SK-N-SH treated with all-trans-retinoic acid at 6 μM for 48 hours (cell line): Measurements from ENCODE around the gene NEURL1B.

Experiments
- ATAC-seq: fragments of 200-7000 bp; cut with Tn5 transposase; 3 replicates; pipeline ENCODE4 v1.9.1; 2020; ENCODE audit warnings: mild to moderate bottlenecking, moderate library complexity
- ARNTL ChIP-seq: fragments of 450-650 bp; formaldehyde crosslinking; IDR thresholded peaks from 2 replicates; pipeline ENCODE4 v1.5.0; 2020; ENCODE audit warnings: low read depth, mild to moderate bottlenecking, moderate library complexity, borderline replicate concordance
- BACH2 ChIP-seq: fragments of 250-450 bp; sonication (Bioruptor Pico); IDR thresholded peaks from 2 replicates; pipeline ENCODE4 v1.9.0; 2021; ENCODE audit warnings: mild to moderate bottlenecking, borderline replicate concordance
- CSDC2 ChIP-seq: fragments of 250-450 bp; sonication (Bioruptor Pico); IDR thresholded peaks from 2 replicates; pipeline ENCODE4 v1.5.0; 2020; ENCODE audit warnings: mild to moderate bottlenecking, moderate library complexity
- ESRRG ChIP-seq: fragments of 250-450 bp; sonication (Bioruptor Pico); IDR thresholded peaks from 2 replicates; pipeline ENCODE4 v1.6.1; 2021; ENCODE audit warnings: mild to moderate bottlenecking
- OSR1 ChIP-seq: fragments of 250-450 bp; sonication (Bioruptor Pico); IDR thresholded peaks from 2 replicates; pipeline ENCODE4 v1.8.0; 2022; ENCODE audit warnings: moderate library complexity, mild to moderate bottlenecking, inconsistent platforms
- PPARA ChIP-seq: fragments of 250-450 bp; sonication (Bioruptor Pico); IDR thresholded peaks from 2 replicates; pipeline ENCODE4 v1.5.0; 2020; ENCODE audit warnings: mild to moderate bottlenecking, borderline replicate concordance
- RARB ChIP-seq: fragments of 250-450 bp; sonication (Bioruptor Pico); IDR thresholded peaks from 2 replicates; pipeline ENCODE4 v1.8.0; 2021; ENCODE audit warnings: mild to moderate bottlenecking, moderate library complexity
- TCF4 ChIP-seq: fragments of 250-450 bp; sonication (Bioruptor Pico); IDR thresholded peaks from 2 replicates; pipeline ENCODE4 v1.8.0; 2021; ENCODE audit warnings: mild to moderate bottlenecking, moderate library complexity, borderline replicate concordance
- ZFP3 ChIP-seq: fragments of 250-450 bp; sonication (Bioruptor Pico); IDR thresholded peaks from 2 replicates; pipeline ENCODE4 v1.5.0; 2020; ENCODE audit warnings: mild to moderate bottlenecking, moderate library complexity
- ZFP30 ChIP-seq: fragments of 450-650 bp; formaldehyde crosslinking; IDR thresholded peaks from 2 replicates; pipeline ENCODE4 v1.5.0; 2022; ENCODE audit warnings: mild to moderate bottlenecking, moderate library complexity
- ZNF565 ChIP-seq: fragments of 450-650 bp; formaldehyde crosslinking; conservative IDR thresholded peaks from 2 replicates; pipeline ENCODE4 v1.5.0; 2020; ENCODE audit warnings: low read depth, mild to moderate bottlenecking, moderate library complexity
- ZNF70 ChIP-seq: fragments of 450-650 bp; formaldehyde crosslinking; IDR thresholded peaks from 2 replicates; pipeline ENCODE4 v1.5.0; 2020; ENCODE audit warnings: mild to moderate bottlenecking, moderate library complexity
- TF ChIP-seq, protein P1 (sequence below): fragments of 250-450 bp; sonication (Bioruptor Pico); IDR thresholded peaks from 2 replicates; pipeline ENCODE4 v1.5.1; 2021; ENCODE audit warnings: mild to moderate bottlenecking, moderate library complexity
- TF ChIP-seq, protein P2 (sequence below): fragments of 250-450 bp; sonication (Bioruptor Pico); IDR thresholded peaks from 2 replicates; pipeline ENCODE4 v1.5.1; 2020; ENCODE audit warnings: low read depth, mild to moderate bottlenecking, moderate library complexity
- TF ChIP-seq, protein P3 (sequence below): fragments of 250-450 bp; sonication (Bioruptor Pico); IDR thresholded peaks from 2 replicates; pipeline ENCODE4 v1.8.0; 2020; ENCODE audit warnings: mild to moderate bottlenecking, moderate library complexity, borderline replicate concordance
- TF ChIP-seq, protein P4 (sequence below): fragments of 250-450 bp; sonication (Bioruptor Pico); IDR thresholded peaks from 2 replicates; pipeline ENCODE4 v1.5.0; 2020; ENCODE audit warnings: mild to moderate bottlenecking, moderate library complexity

The NEURL1B gene

DNA sequence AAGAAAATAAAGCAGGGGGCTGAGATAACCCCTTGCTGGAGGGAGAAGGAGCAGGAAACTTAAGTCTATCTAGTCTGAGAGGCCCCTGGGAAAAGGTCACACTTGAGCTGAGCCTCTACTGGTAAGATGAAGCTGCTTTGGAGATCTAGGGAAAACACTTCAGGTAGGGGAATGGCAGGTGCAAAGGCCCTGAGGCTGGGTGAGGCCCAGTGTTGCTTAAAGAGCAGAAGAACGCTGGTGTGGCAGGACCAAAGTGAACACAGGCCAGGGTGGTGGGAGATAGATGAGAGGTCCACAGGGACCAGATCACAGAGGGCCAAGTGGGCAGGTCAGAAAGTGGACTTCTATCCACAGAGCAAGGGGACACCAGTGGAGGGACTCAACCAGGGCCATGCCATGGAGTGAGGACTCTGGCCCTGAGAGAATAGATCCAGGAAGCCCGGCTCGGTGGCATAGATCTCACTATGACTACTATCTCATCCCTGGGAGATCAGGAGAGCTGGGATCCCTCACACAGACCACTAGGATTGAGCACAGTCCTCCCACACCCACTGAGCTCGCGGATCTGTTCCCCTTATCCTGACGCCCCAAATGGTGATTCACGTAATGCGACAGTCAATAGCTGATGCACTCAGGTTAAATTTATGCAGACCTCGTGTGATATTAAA, 17.6 kb upstream of the NEURL1B start:
- no peak for ATAC-seq
- TF ChIP-seq CSDC2 (CRISPR knock-in tag), result no peak
- TF ChIP-seq, protein P1, sequence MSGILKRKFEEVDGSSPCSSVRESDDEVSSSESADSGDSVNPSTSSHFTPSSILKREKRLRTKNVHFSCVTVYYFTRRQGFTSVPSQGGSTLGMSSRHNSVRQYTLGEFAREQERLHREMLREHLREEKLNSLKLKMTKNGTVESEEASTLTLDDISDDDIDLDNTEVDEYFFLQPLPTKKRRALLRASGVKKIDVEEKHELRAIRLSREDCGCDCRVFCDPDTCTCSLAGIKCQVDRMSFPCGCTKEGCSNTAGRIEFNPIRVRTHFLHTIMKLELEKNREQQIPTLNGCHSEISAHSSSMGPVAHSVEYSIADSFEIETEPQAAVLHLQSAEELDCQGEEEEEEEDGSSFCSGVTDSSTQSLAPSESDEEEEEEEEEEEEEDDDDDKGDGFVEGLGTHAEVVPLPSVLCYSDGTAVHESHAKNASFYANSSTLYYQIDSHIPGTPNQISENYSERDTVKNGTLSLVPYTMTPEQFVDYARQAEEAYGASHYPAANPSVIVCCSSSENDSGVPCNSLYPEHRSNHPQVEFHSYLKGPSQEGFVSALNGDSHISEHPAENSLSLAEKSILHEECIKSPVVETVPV (CRISPR knock-in tag), result no peak
- TF ChIP-seq, protein P2, sequence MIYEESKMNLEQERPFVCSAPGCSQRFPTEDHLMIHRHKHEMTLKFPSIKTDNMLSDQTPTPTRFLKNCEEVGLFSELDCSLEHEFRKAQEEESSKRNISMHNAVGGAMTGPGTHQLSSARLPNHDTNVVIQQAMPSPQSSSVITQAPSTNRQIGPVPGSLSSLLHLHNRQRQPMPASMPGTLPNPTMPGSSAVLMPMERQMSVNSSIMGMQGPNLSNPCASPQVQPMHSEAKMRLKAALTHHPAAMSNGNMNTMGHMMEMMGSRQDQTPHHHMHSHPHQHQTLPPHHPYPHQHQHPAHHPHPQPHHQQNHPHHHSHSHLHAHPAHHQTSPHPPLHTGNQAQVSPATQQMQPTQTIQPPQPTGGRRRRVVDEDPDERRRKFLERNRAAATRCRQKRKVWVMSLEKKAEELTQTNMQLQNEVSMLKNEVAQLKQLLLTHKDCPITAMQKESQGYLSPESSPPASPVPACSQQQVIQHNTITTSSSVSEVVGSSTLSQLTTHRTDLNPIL (CRISPR knock-in tag), result no peak
- TF ChIP-seq ZNF565 (CRISPR knock-in tag), result no peak
- TF ChIP-seq BACH2 (CRISPR knock-in tag), result no peak
- TF ChIP-seq ZNF70 (CRISPR knock-in tag), result no peak
- no peak for TF ChIP-seq ESRRG (CRISPR knock-in tag)
- TF ChIP-seq TCF4 (CRISPR knock-in tag), result no peak
- TF ChIP-seq ZFP3 (CRISPR knock-in tag), result no peak

DNA sequence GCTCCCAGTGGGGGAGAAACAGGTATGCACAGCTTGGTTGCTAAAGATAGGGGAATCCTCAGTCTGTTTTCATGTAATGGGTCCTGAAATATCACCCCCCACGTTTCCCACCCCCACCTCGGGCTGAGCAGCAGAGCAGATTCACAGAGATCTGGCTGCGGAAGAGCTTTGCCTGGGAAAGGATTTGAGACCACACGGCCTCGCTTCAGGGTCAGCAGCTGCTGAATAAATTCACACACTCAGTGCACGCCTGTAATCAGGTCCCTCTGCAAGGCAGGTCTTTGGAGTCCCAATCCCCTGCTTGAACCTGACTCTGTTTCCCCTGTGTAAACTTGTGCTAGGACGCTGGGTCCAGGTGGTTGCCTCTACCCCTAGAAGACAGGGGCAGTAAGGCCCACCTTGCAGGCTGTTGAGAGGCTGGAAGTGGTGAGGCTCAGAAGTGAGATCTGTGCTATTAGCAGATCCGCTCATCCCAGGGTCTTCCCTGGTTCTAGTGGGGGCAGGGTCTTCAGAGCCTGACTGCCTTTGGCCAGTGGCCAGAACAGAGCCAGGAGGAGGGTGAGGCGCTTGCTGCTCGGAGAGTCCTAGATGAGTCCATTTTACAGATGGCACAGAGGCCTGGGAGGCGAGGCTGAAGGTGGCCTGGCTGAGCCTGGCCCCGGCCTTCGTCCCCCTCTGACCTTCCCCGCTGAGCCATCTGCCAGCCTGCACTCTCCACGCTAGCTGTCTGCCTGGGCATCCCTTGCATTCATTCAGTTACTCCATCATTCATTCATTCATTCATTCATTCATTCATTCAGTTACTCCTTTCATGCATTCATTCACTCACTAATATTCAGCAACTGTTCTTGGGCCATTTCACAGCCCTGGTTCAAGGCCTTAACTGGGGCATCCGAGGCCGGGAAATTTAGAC, 16.7 kb upstream of the NEURL1B start:
- no peak for TF ChIP-seq ARNTL
- no peak for TF ChIP-seq PPARA (CRISPR knock-in tag)
- no peak for TF ChIP-seq ZFP30 (CRISPR knock-in tag)
- TF ChIP-seq, protein P3, sequence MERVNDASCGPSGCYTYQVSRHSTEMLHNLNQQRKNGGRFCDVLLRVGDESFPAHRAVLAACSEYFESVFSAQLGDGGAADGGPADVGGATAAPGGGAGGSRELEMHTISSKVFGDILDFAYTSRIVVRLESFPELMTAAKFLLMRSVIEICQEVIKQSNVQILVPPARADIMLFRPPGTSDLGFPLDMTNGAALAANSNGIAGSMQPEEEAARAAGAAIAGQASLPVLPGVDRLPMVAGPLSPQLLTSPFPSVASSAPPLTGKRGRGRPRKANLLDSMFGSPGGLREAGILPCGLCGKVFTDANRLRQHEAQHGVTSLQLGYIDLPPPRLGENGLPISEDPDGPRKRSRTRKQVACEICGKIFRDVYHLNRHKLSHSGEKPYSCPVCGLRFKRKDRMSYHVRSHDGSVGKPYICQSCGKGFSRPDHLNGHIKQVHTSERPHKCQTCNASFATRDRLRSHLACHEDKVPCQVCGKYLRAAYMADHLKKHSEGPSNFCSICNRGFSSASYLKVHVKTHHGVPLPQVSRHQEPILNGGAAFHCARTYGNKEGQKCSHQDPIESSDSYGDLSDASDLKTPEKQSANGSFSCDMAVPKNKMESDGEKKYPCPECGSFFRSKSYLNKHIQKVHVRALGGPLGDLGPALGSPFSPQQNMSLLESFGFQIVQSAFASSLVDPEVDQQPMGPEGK (CRISPR knock-in tag), result no peak
- TF ChIP-seq, protein P2 (CRISPR knock-in tag), result no peak
- no peak for TF ChIP-seq RARB (CRISPR knock-in tag)
- TF ChIP-seq TCF4 (CRISPR knock-in tag), result no peak
- TF ChIP-seq CSDC2 (CRISPR knock-in tag), result no peak
- no peak for TF ChIP-seq ZFP3 (CRISPR knock-in tag)
- TF ChIP-seq, protein P4, sequence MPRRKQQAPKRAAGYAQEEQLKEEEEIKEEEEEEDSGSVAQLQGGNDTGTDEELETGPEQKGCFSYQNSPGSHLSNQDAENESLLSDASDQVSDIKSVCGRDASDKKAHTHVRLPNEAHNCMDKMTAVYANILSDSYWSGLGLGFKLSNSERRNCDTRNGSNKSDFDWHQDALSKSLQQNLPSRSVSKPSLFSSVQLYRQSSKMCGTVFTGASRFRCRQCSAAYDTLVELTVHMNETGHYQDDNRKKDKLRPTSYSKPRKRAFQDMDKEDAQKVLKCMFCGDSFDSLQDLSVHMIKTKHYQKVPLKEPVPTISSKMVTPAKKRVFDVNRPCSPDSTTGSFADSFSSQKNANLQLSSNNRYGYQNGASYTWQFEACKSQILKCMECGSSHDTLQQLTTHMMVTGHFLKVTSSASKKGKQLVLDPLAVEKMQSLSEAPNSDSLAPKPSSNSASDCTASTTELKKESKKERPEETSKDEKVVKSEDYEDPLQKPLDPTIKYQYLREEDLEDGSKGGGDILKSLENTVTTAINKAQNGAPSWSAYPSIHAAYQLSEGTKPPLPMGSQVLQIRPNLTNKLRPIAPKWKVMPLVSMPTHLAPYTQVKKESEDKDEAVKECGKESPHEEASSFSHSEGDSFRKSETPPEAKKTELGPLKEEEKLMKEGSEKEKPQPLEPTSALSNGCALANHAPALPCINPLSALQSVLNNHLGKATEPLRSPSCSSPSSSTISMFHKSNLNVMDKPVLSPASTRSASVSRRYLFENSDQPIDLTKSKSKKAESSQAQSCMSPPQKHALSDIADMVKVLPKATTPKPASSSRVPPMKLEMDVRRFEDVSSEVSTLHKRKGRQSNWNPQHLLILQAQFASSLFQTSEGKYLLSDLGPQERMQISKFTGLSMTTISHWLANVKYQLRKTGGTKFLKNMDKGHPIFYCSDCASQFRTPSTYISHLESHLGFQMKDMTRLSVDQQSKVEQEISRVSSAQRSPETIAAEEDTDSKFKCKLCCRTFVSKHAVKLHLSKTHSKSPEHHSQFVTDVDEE, result no peak
- TF ChIP-seq ZNF565 (CRISPR knock-in tag), result no peak
- TF ChIP-seq, protein P1 (CRISPR knock-in tag), result no peak
- TF ChIP-seq OSR1, result no peak
- ATAC-seq, result no peak
